Coronary artery (tissue), 2 donors: ENCODE data around the gene PFKFB3.

Experiments used
- DNase-seq: peaks from one replicate; pipeline ENCODE4 v3.0.0-alpha.2; 2017; ENCODE audit warnings: low spot score
- H3K27ac ChIP-seq, 2 donors: fragments of 200-600 bp; sonication (generic); one replicate each; pipeline ENCODE4 v1.5.1; 2016 to 2019
- H3K4me3 ChIP-seq: fragments of 200-600 bp; sonication (generic); 2 replicates; pipeline ENCODE4 v1.5.1; 2016; ENCODE audit warnings: mild to moderate bottlenecking, moderate library complexity
- CTCF ChIP-seq: fragments of 200-600 bp; sonication (generic); IDR thresholded peaks from one replicate; pipeline ENCODE4 v1.5.1; 2019; ENCODE audit warnings: antibody characterized with exemption

Gene PFKFB3

GRCh38 chr10:6300784-6301460 is 98.2 kb downstream of the PFKFB3 start:
- H3K4me3 ChIP-seq = no peak overlapping the region
- no peak for DNase-seq
- H3K27ac ChIP-seq = peak overlapping the region in 1 of 2 donors; percentile 2
- TF ChIP-seq CTCF = no peak

- DNase-seq = no peak
- Histone ChIP-seq H3K27ac (no peak overlapping the region), H3K4me3 (no peak overlapping the region)
- no peak for TF ChIP-seq CTCF
Measured at GRCh38 chr10:6301488-6302075, 98.8 kb downstream of the PFKFB3 start.
